H1 (cell line): Measurements from ENCODE around the gene CA9. TPM values are rescaled to one million over a fixed set of nuclear protein-coding genes. Genes with fewer than 3 reads are reported as not detected.

Source experiments
- CTCF ChIA-PET: fragments of 300-600 bp; sonication (Branson Sonifier 250); formaldehyde crosslinking; loops from one replicate; lab custom pipeline; 2021; ENCODE audit not compliant: partially characterized antibody; lab: Charles Lee
- POLR2A ChIA-PET: fragments of 300-600 bp; sonication (Branson Sonifier 250); formaldehyde crosslinking; loops from one replicate; lab custom pipeline; 2021; ENCODE audit warnings: inconsistent platforms; ENCODE audit not compliant: partially characterized antibody; lab: Charles Lee
- DNase-seq, 2 experiments: peaks; one replicate each; pipeline versions ENCODE4 v3.0.0 to v3.0.0-alpha.2; 2010 to 2022; ENCODE audit warnings: low spot score in 2 of 2, low read depth in 1 of 2, mixed read lengths in 1 of 2
- FAIRE-seq: peaks from 2 replicates; lab custom pipeline; 2011; peaks lifted over from hg19 to GRCh38; lab: Jason Lieb, UNC
- H2AFZ ChIP-seq: 2 replicates; pipeline ENCODE4 v1.8.1; 2012; ENCODE audit warnings: low read length, inconsistent platforms
- H2AK5ac ChIP-seq: 2 replicates; pipeline ENCODE4 v1.6.1; 2013; ENCODE audit warnings: low read depth, low read length
- H2BK120ac ChIP-seq: replicated peaks from 2 replicates; pipeline ENCODE3; 2013; ENCODE audit warnings: low read depth, low read length, inconsistent platforms
- H2BK12ac ChIP-seq: 2 replicates; pipeline ENCODE4 v1.6.1; 2013; ENCODE audit warnings: low read depth, low read length
- H2BK15ac ChIP-seq: 2 replicates; pipeline ENCODE4 v1.6.1; 2013; ENCODE audit warnings: low read length
- H2BK20ac ChIP-seq: 2 replicates; pipeline ENCODE4 v1.6.1; 2013; ENCODE audit warnings: low read length
- H2BK5ac ChIP-seq: 2 replicates; pipeline ENCODE4 v1.6.1; 2013; ENCODE audit warnings: low read depth, low read length
- H3K14ac ChIP-seq: 2 replicates; pipeline ENCODE4 v1.6.1; 2013; ENCODE audit warnings: inconsistent platforms; ENCODE audit not compliant: insufficient read length
- H3K18ac ChIP-seq: 2 replicates; pipeline ENCODE4 v1.6.1; 2013; ENCODE audit warnings: low read length; ENCODE audit errors: extremely low read depth
- H3K23ac ChIP-seq: 2 replicates; pipeline ENCODE4 v1.6.1; 2013; ENCODE audit warnings: inconsistent platforms; ENCODE audit not compliant: insufficient read length
- H3K23me2 ChIP-seq: 2 replicates; pipeline ENCODE4 v1.6.1; 2013; ENCODE audit warnings: low read depth, low read length
- H3K27ac ChIP-seq: 2 replicates; pipeline ENCODE4 v1.6.1; 2011; ENCODE audit warnings: low read depth, low read length, inconsistent platforms
- H3K27me3 ChIP-seq, 4 experiments: replicated peaks in 1 of 4; 1 replicate in 1 of 4; 2 replicates in 3 of 4; pipeline versions ENCODE4 v1.6.1 to v1.8.1; 2011 to 2013; ENCODE audit warnings: low read length in 3 of 4, mild to moderate bottlenecking in 3 of 4, inconsistent platforms in 2 of 4, mixed read lengths in 2 of 4, moderate library complexity in 1 of 4; ENCODE audit not compliant: control insufficient read depth in 3 of 4, insufficient read depth in 3 of 4; ENCODE audit errors: extremely low read depth in 1 of 4
- H3K36me3 ChIP-seq, 4 experiments: 2 replicates each; pipeline versions ENCODE4 v1.6.1 to v1.8.1; 2011 to 2013; ENCODE audit warnings: mild to moderate bottlenecking in 4 of 4, low read length in 3 of 4, moderate library complexity in 2 of 4, control low read depth in 1 of 4, inconsistent platforms in 1 of 4; ENCODE audit not compliant: insufficient read depth in 4 of 4, control insufficient read depth in 2 of 4
- H3K4ac ChIP-seq: replicated peaks from 2 replicates; pipeline ENCODE3; 2013; ENCODE audit warnings: low read length, low read depth, mixed read lengths, inconsistent platforms; ENCODE audit not compliant: insufficient read length
- H3K4me1 ChIP-seq, 4 experiments: replicated peaks in 1 of 4; 1 replicate in 1 of 4; 2 replicates in 3 of 4; pipeline versions ENCODE4 v1.6.1 to v1.8.1; 2011 to 2013; ENCODE audit warnings: low read length in 3 of 4, inconsistent platforms in 2 of 4, mixed read lengths in 1 of 4; ENCODE audit not compliant: insufficient read depth in 4 of 4, control insufficient read depth in 3 of 4
- H3K4me2 ChIP-seq, 2 experiments: 2 replicates each; pipeline versions ENCODE4 v1.6.1 to v1.8.1; 2011 to 2013; ENCODE audit warnings: low read depth in 2 of 2, low read length in 2 of 2, control low read depth in 1 of 2, inconsistent platforms in 1 of 2, mild to moderate bottlenecking in 1 of 2; ENCODE audit not compliant: insufficient read depth in 1 of 2
- H3K4me3 ChIP-seq, 4 experiments: fragments of 200-600, 300-600 bp in 1 of 4; sonication (generic), shearing (Covaris generic), sonication (Bioruptor Twin) in 1 of 4; 2 replicates each; pipeline versions ENCODE4 v1.5.1 to v1.8.1; 2011 to 2016; ENCODE audit warnings: low read length in 4 of 4, low read depth in 3 of 4, control low read depth in 2 of 4, inconsistent platforms in 2 of 4, mild to moderate bottlenecking in 2 of 4, mixed read lengths in 1 of 4, moderate library complexity in 1 of 4; ENCODE audit not compliant: insufficient read depth in 2 of 4; ENCODE audit errors: extremely low read depth in 1 of 4
- H3K56ac ChIP-seq: replicated peaks from 2 replicates; pipeline ENCODE3; 2013; ENCODE audit warnings: low read depth, mild to moderate bottlenecking, mixed read lengths, low read length, inconsistent platforms; ENCODE audit not compliant: insufficient read length
- H3K79me1 ChIP-seq: 2 replicates; pipeline ENCODE4 v1.6.1; 2013; ENCODE audit warnings: low read depth, low read length, control low read depth
- H3K79me2 ChIP-seq, 2 experiments: 2 replicates each; pipeline versions ENCODE4 v1.6.1 to v1.8.1; 2012 to 2013; ENCODE audit warnings: low read length in 2 of 2, mild to moderate bottlenecking in 2 of 2, inconsistent platforms in 1 of 2; ENCODE audit not compliant: insufficient read depth in 2 of 2, control insufficient read depth in 1 of 2
- H3K9ac ChIP-seq, 4 experiments: replicated peaks in 1 of 4; 1 replicate in 1 of 4; 2 replicates in 3 of 4; pipeline versions ENCODE4 v1.6.1 to v1.8.1; 2011 to 2013; ENCODE audit warnings: low read depth in 3 of 4, low read length in 3 of 4, control low read depth in 2 of 4, mild to moderate bottlenecking in 2 of 4, moderate library complexity in 2 of 4, inconsistent platforms in 1 of 4; ENCODE audit errors: extremely low read depth in 1 of 4
- H3K9me3 ChIP-seq, 2 experiments: 2 replicates each; pipeline versions ENCODE4 v1.6.1 to v1.8.1; 2012 to 2013; ENCODE audit warnings: mild to moderate bottlenecking in 2 of 2, moderate library complexity in 2 of 2, control low read depth in 1 of 2, inconsistent platforms in 1 of 2, low read depth in 1 of 2, low read length in 1 of 2, mixed read lengths in 1 of 2; ENCODE audit not compliant: insufficient read depth in 2 of 2
- H4K20me1 ChIP-seq, 2 experiments: replicated peaks in 1 of 2; 2 replicates each; pipeline versions ENCODE3 to v1.8.1; 2011 to 2013; ENCODE audit warnings: inconsistent platforms in 2 of 2, low read length in 2 of 2, mild to moderate bottlenecking in 1 of 2; ENCODE audit not compliant: insufficient read depth in 2 of 2, control insufficient read depth in 1 of 2
- H4K5ac ChIP-seq: 2 replicates; pipeline ENCODE4 v1.6.1; 2013; ENCODE audit warnings: low read length, low read depth, mixed read lengths, inconsistent platforms; ENCODE audit not compliant: insufficient read length
- H4K8ac ChIP-seq: 2 replicates; pipeline ENCODE4 v1.8.0; 2013; ENCODE audit warnings: mild to moderate bottlenecking, moderate library complexity, low read length, inconsistent platforms; ENCODE audit not compliant: insufficient read depth; ENCODE audit errors: extremely low read depth
- H4K91ac ChIP-seq: replicated peaks from 2 replicates; pipeline ENCODE3; 2013; ENCODE audit warnings: low read length, mixed read lengths, inconsistent platforms; ENCODE audit not compliant: insufficient read length
- BCL11A ChIP-seq, 2 experiments: IDR thresholded peaks; one replicate each; pipeline ENCODE4 v1.6.1; 2011; ENCODE audit warnings: low read depth in 2 of 2, low read length in 2 of 2, mild to moderate bottlenecking in 2 of 2
- CEBPB ChIP-seq: IDR thresholded peaks from 2 replicates; pipeline ENCODE4 v1.6.1; 2012; ENCODE audit warnings: low read depth, low read length
- CTBP2 ChIP-seq: IDR thresholded peaks from 2 replicates; pipeline ENCODE4 v1.7.0; 2011; ENCODE audit warnings: borderline replicate concordance, mild to moderate bottlenecking, moderate library complexity, mixed read lengths, low read length; ENCODE audit not compliant: insufficient read depth, insufficient read length
- EP300 ChIP-seq, 2 experiments: IDR thresholded peaks; 1 replicate in 1 of 2; 2 replicates in 1 of 2; pipeline ENCODE4 v1.6.1; 2011 to 2012; ENCODE audit warnings: low read depth in 2 of 2, low read length in 2 of 2, mild to moderate bottlenecking in 2 of 2, borderline replicate concordance in 1 of 2, inconsistent platforms in 1 of 2, moderate library complexity in 1 of 2
- JUND ChIP-seq: IDR thresholded peaks from 2 replicates; pipeline ENCODE4 v1.6.1; 2011; ENCODE audit warnings: mild to moderate bottlenecking, improper control_type of control experiment, low read length
- KDM4A ChIP-seq: IDR thresholded peaks from one replicate; pipeline ENCODE4 v1.7.1; 2012; ENCODE audit warnings: low read depth, mild to moderate bottlenecking, moderate library complexity, low read length, inconsistent platforms; ENCODE audit not compliant: severe bottlenecking
- KDM5A ChIP-seq: fragments of 200-600 bp; IDR thresholded peaks from 2 replicates; pipeline ENCODE4 v1.7.1; 2012; ENCODE audit warnings: mild to moderate bottlenecking, low read length, inconsistent platforms, mixed read lengths
- MAX ChIP-seq: IDR thresholded peaks from 2 replicates; pipeline ENCODE4 v1.6.1; 2012; ENCODE audit warnings: inconsistent platforms
- RXRA ChIP-seq: IDR thresholded peaks from 2 replicates; pipeline ENCODE4 v1.6.1; 2011; ENCODE audit warnings: low read depth, mild to moderate bottlenecking, low read length, moderate library complexity; ENCODE audit not compliant: insufficient read depth
- SUZ12 ChIP-seq: fragments of 200-600 bp; sonication (generic); IDR thresholded peaks from 2 replicates; pipeline ENCODE4 v1.6.1; 2012; ENCODE audit warnings: mild to moderate bottlenecking, inconsistent platforms, low read length, moderate library complexity, mixed read lengths
- TAF7 ChIP-seq: optimal IDR thresholded peaks from 2 replicates; pipeline ENCODE3; 2011; ENCODE audit warnings: low read depth, mild to moderate bottlenecking, inconsistent platforms, low read length, moderate library complexity, borderline replicate concordance
- WGBS, 2 experiments: shearing (Covaris generic) in 1 of 2; methylation state at CpG; one replicate each; pipeline versions ENCODE4 v1.1.6 to v1.1.7; 2013 to 2015; ENCODE audit warnings: low lambda C conversion rate in 2 of 2, mixed read lengths in 2 of 2, inconsistent platforms in 1 of 2, low coverage in 1 of 2, missing lambda C conversion rate in 1 of 2; ENCODE audit not compliant: insufficient replicate concordance in 2 of 2, insufficient coverage in 1 of 2, insufficient read length in 1 of 2; ENCODE audit errors: extremely low coverage in 1 of 2, missing lambda C conversion rate in 1 of 2; 5-methylcytosine and 5-hydroxymethylcytosine counted together
- polyA plus RNA-seq, 7 experiments: library from polyadenylated mRNA; depleted of rRNA in 3 of 7; stranded (reverse) in 5 of 7; unstranded in 2 of 7; fragments of >200 nt in 5 of 7; fragments of 200-250 nt in 2 of 7; gene quantifications; 1 replicate in 5 of 7; 2 replicates in 1 of 7; 4 replicates in 1 of 7; pipeline versions ENCODE4 v1.2.1 to v1.2.3, GENCODE V29; 2011 to 2013; ENCODE audit warnings: missing spikeins in 2 of 7, mixed read lengths in 2 of 7
- total RNA-seq: library from RNA; stranded (reverse); fragmentation: NEBNext Ultra II Directional; extraction: Animal tissue kit (Norgen Biotek cat#: 25700); gene quantifications from 2 replicates; pipeline ENCODE4 v1.2.1, GENCODE V29; 2021

CA9 gene
- total and polyA plus RNA-seq, 2 of the 8 experiments (the other 6 are each of a cell fraction or from before 2014, with no cell fraction given) = 1.3 to 1.8 TPM

DNA sequence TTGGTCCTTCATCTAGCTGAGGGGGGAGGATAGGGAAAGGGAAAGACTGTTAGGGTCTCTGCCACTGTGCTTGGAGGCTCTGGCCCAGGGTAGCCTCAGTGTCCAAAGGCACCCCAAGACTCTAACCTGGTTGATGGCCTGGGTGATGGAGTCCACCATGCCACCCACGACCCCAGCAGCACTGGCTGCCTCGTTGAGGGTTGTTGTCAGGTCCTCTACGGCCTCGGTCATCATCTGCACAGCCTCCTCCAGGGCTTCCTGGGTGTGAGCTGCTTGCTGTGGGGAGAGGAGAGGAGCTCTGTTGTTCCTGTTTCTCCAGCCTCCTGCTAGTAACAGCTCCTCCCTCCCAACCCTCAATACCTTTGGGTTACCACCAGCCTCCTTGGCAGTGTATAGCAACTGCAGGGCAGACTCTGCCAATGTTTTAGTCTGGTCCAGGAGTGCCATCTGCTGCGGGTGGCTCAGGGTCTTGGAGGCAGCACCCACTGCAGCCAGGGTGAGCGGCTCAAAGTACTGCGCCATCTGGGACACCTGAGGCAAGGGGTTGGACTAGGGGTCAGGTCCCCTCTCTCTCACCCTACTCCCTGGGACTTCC is 32.2 kb downstream of the CA9 start:
- DNase-seq = no peak
- Histone ChIP-seq H4K5ac (no peak overlapping the region), H3K79me2 (no peaks in the 10 kb centered on the region), H2BK12ac (no peak overlapping the region), H3K4me1 (no peaks in the 10 kb centered on the region), H2AK5ac (no peak overlapping the region), H3K56ac (no peak overlapping the region), H3K23me2 (no peaks in the 10 kb centered on the region), H3K4me2 (no peak overlapping the region), H3K27ac (no peak overlapping the region), H3K4ac (no peak overlapping the region), H2BK20ac (no peak overlapping the region), H2BK120ac (no peak overlapping the region), H3K9me3 (no peaks in the 10 kb centered on the region), H4K8ac (no peak overlapping the region)
- POLR2A ChIA-PET = interaction anchor here (0.7 to 4.8 kb wide), 7 partner anchors 10 to 34 kb away, joined by 3 to 19 read pairs (median 3); partner anchors contain the start of genes CREB3, TLN1 and TPM2
- TF ChIP-seq JUND = no peak
- TF ChIP-seq CEBPB = no peak
- no peak for TF ChIP-seq MAX
- TF ChIP-seq KDM4A = no peak
- TF ChIP-seq CTBP2 = no peak
- TF ChIP-seq RXRA = no peak
- TF ChIP-seq TAF7 = no peak
- no peak for TF ChIP-seq SUZ12
- TF ChIP-seq EP300 (IDR thresholded peaks at IDR 0.05; ENCODE audit: borderline replicate concordance in 1 of 2, low read depth in 2 of 2, low read length in 2 of 2) = no peak
- no peak for TF ChIP-seq KDM5A
- TF ChIP-seq BCL11A (IDR thresholded peaks at IDR 0.05; ENCODE audit: low read depth in 2 of 2, low read length in 2 of 2) = no peak
- TF ChIP-seq, all 59 proteins: peak for 0
- Histone ChIP-seq H2AFZ (no peak overlapping the region), H4K91ac (no peak overlapping the region), H3K9ac (no peak overlapping the region), H3K14ac (no peak overlapping the region), H2BK5ac (no peak overlapping the region), H3K4me3 (no peak overlapping the region), H3K36me3 (peaks cover 39 to 85% (median 75%) of the 10 kb centered on the region in 4 experiments), H3K23ac (no peak overlapping the region), H2BK15ac (no peak overlapping the region), H3K18ac (no peak overlapping the region), H3K79me1 (no peaks in the 10 kb centered on the region), H3K27me3 (no peaks in the 10 kb centered on the region), H4K20me1 (peaks cover 0 to 8% of the 10 kb centered on the region in 2 experiments)
- CTCF ChIA-PET = interaction anchor here (0.8 to 13.1 kb wide), 10 partner anchors 9 to 43 kb away, joined by 3 to 199 read pairs (median 4); partner anchors contain the start of genes ARHGEF39 and TPM2
- WGBS, 2 experiments = 89% methylated on average over 7 of the region's 7 CpGs; no CpG with 5 or more reads in 1 of the 2 experiments
- FAIRE-seq = no peak
